Fibroblast of lung (primary cell): Measurements from ENCODE around the gene MPZL2.
"Not testable (repeated sequence)": the region's sequence is repeated elsewhere in the genome, so short reads cannot be mapped to it uniquely, and the experiment has no call there.

Experiments
- EZH2 ChIP-seq: IDR thresholded peaks from 2 replicates; pipeline ENCODE4 v1.5.1; 2012; ENCODE audit warnings: low read length, control low read depth, mild to moderate bottlenecking; ENCODE audit errors: missing control alignments
- TF ChIP-seq, protein P1 (sequence below), 2 donors: IDR thresholded peaks in 1 of 2; conservative IDR thresholded peaks in 1 of 2; 1 replicate in 1 of 2; 2 replicates in 1 of 2; pipeline ENCODE4 v1.5.1; 2011 to 2012; ENCODE audit warnings: low read length in 2 of 2, control low read depth in 1 of 2, inconsistent platforms in 1 of 2, low read depth in 1 of 2, mild to moderate bottlenecking in 1 of 2

DNA sequence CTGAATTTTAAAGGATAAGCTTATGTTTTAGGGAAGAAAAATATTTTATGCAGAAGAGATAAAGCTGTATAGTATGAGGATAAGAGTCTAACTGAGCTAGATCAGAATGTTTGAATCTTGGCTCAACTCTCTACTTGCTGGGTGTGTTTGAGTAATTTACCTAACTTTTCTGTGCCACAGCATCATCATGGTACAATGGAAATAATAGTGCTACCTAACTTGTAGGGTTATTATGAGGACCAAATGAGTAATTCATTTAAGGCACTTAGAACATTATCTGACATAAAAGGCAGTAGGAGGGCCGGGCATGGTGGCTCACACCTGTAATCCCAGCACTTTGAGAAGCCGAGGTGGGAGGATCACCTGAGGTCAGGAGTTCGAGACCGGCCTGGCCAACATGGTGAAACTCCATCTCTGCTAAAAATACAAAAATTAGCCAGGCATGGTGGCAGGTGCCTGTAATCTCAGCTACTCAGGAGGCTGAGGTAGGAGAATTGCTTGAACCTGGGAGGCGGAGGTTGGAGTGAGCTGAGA, 45.0 kb upstream of the MPZL2 start:
- TF ChIP-seq, protein P1, sequence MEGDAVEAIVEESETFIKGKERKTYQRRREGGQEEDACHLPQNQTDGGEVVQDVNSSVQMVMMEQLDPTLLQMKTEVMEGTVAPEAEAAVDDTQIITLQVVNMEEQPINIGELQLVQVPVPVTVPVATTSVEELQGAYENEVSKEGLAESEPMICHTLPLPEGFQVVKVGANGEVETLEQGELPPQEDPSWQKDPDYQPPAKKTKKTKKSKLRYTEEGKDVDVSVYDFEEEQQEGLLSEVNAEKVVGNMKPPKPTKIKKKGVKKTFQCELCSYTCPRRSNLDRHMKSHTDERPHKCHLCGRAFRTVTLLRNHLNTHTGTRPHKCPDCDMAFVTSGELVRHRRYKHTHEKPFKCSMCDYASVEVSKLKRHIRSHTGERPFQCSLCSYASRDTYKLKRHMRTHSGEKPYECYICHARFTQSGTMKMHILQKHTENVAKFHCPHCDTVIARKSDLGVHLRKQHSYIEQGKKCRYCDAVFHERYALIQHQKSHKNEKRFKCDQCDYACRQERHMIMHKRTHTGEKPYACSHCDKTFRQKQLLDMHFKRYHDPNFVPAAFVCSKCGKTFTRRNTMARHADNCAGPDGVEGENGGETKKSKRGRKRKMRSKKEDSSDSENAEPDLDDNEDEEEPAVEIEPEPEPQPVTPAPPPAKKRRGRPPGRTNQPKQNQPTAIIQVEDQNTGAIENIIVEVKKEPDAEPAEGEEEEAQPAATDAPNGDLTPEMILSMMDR (conservative IDR thresholded peaks at IDR 0.05 in 1 of 2, IDR thresholded peaks at IDR 0.05 in 1 of 2; ENCODE audit: low read depth in 1 of 2, low read length in 2 of 2) = not testable (repeated sequence)
- TF ChIP-seq EZH2 = not testable (repeated sequence)
